ENCODE data around the gene SRRM2. TPM values are rescaled to one million over a fixed set of nuclear protein-coding genes. Genes with fewer than 3 reads are reported as not detected.

SRRM2 gene
- polyA plus RNA-seq, 1 experiment = 80.5 TPM

- no peak overlapping the region for H3K4me3 ChIP-seq (ENCODE audit: low read depth, low read length)
- TF ChIP-seq CTCF (IDR thresholded peaks at IDR 0.05; ENCODE audit: low read depth, low read length) = no peak
- no peak for DNase-seq (ENCODE audit: low read depth, low spot score)
- H3K27me3 ChIP-seq (ENCODE audit: control insufficient read depth, insufficient read depth, low read length) = peaks cover 4% of the 10 kb centered on the region
- H3K9me3 ChIP-seq (ENCODE audit: control insufficient read depth, insufficient read depth, low read length) = no peaks in the 10 kb centered on the region; the same call in 1 of the 2 replicates
- no peak overlapping the region for H3K27ac ChIP-seq (ENCODE audit: low read depth, low read length)
- POLR2A ChIA-PET = no interaction called here
- CTCF ChIA-PET = no interaction called here
Observed at GRCh38 chr16:2724088-2724676, 28.3 kb upstream of the SRRM2 start.

GRCh38 chr16:2724816-2725348, 27.6 kb upstream of the SRRM2 start:
- ChIA-PET CTCF (no interaction called here), POLR2A (no interaction called here)
- DNase-seq (ENCODE audit: low read depth, low spot score) = no peak
- no peak for TF ChIP-seq CTCF (IDR thresholded peaks at IDR 0.05; ENCODE audit: low read depth, low read length)
- Histone ChIP-seq H3K9me3 (ENCODE audit: control insufficient read depth, insufficient read depth, low read length) (no peaks in the 10 kb centered on the region; the same call in 1 of the 2 replicates), H3K4me3 (ENCODE audit: low read depth, low read length) (no peak overlapping the region), H3K27ac (ENCODE audit: low read depth, low read length) (no peak overlapping the region), H3K27me3 (ENCODE audit: control insufficient read depth, insufficient read depth, low read length) (peaks cover 4% of the 10 kb centered on the region)

GRCh38 chr16:2726923-2727322, 25.5 kb upstream of the SRRM2 start:
- H3K27ac ChIP-seq (ENCODE audit: low read depth, low read length) = no peak overlapping the region
- POLR2A ChIA-PET = no interaction called here

GRCh38 chr16:2728034-2728433, 24.4 kb upstream of the SRRM2 start:
- no peak for DNase-seq (ENCODE audit: low read depth, low spot score)
- TF ChIP-seq CTCF (IDR thresholded peaks at IDR 0.05; ENCODE audit: low read depth, low read length) = no peak
- no peak overlapping the region for H3K4me3 ChIP-seq (ENCODE audit: low read depth, low read length)
- no peaks in the 10 kb centered on the region; the same call in 1 of the 2 replicates for H3K9me3 ChIP-seq (ENCODE audit: control insufficient read depth, insufficient read depth, low read length)
- H3K27ac ChIP-seq (ENCODE audit: low read depth, low read length) = no peak overlapping the region
- ChIA-PET CTCF (interaction anchor here (0.6 kb wide), 1 partner anchor 14 kb away, joined by 3 read pairs; no protein-coding TSS in a partner anchor), POLR2A (interaction anchor here (0.7 kb wide), 2 partner anchors 12 to 48 kb away, joined by 3 to 4 read pairs; no protein-coding TSS in a partner anchor)
- H3K27me3 ChIP-seq (ENCODE audit: control insufficient read depth, insufficient read depth, low read length) = peaks cover 15% of the 10 kb centered on the region

More at GRCh38 chr16:2726923-2727322, 25.5 kb upstream of the SRRM2 start:
- Histone ChIP-seq H3K4me3 (ENCODE audit: low read depth, low read length) (no peak overlapping the region), H3K27me3 (ENCODE audit: control insufficient read depth, insufficient read depth, low read length) (peaks cover 9% of the 10 kb centered on the region), H3K9me3 (ENCODE audit: control insufficient read depth, insufficient read depth, low read length) (no peaks in the 10 kb centered on the region; the same call in 1 of the 2 replicates)
- no peak for DNase-seq (ENCODE audit: low read depth, low spot score)
- CTCF ChIA-PET = no interaction called here
- TF ChIP-seq CTCF (IDR thresholded peaks at IDR 0.05; ENCODE audit: low read depth, low read length) = no peak

- CTCF ChIA-PET = no interaction called here
Observed at GRCh38 chr16:2734844-2735515, 17.5 kb upstream of the SRRM2 start.

More at GRCh38 chr16:2734844-2735515, 17.5 kb upstream of the SRRM2 start:
- no peak for TF ChIP-seq CTCF (IDR thresholded peaks at IDR 0.05; ENCODE audit: low read depth, low read length)
- Histone ChIP-seq H3K27ac (ENCODE audit: low read depth, low read length) (no peak overlapping the region), H3K27me3 (ENCODE audit: control insufficient read depth, insufficient read depth, low read length) (peaks cover 15% of the 10 kb centered on the region), H3K9me3 (ENCODE audit: control insufficient read depth, insufficient read depth, low read length) (no peaks in the 10 kb centered on the region; the same call in 1 of the 2 replicates), H3K4me3 (ENCODE audit: low read depth, low read length) (no peak overlapping the region)
- DNase-seq (ENCODE audit: low read depth, low spot score) = no peak
- POLR2A ChIA-PET = no interaction called here

Measured in AG04450 (cell line).